ENCODE measurements around the gene CHAD. TPM values are rescaled to one million over a fixed set of nuclear protein-coding genes. Genes with fewer than 3 reads are reported as not detected.
A peak's percentile ranks its signal among the peaks of the same experiment; 100 is the strongest.

CHAD gene
- polyA plus RNA-seq, 1 donor (not counting 4 experiments of a cell fraction or from before 2014, with no cell fraction given) = not detected

- Histone ChIP-seq H3K4me2 (ENCODE audit: control insufficient read depth, extremely low read depth, insufficient read depth, low read depth, low read length) (peak within 1 kb of the TSS; percentile 55), H3K4me1 (ENCODE audit: control insufficient read depth, extremely low read depth, insufficient read depth, low read length) (peaks cover 56% of the 10 kb centered on the region), H3K79me2 (ENCODE audit: control insufficient read depth, insufficient read depth, low read length) (no peaks in the 10 kb centered on the region), H3K27ac (ENCODE audit: control insufficient read depth, insufficient read depth, low read length) (no peak within 1 kb of the TSS), H3K9me1 (ENCODE audit: control insufficient read depth, extremely low read depth, insufficient read depth, low read length) (no peaks in the 10 kb centered on the region), H3K4me3 (ENCODE audit: control insufficient read depth in 2 of 3, extremely low read depth in 1 of 3, insufficient read depth in 2 of 3, low read depth in 1 of 3, low read length in 3 of 3) (peak within 1 kb of the TSS in 2 of 3 experiments; percentile 27 to 45), H3K9ac (ENCODE audit: control insufficient read depth, extremely low read depth, insufficient read depth, low read length) (peak within 1 kb of the TSS; percentile 40), H3K27me3 (ENCODE audit: control insufficient read depth, extremely low read depth, insufficient read depth, low read length) (no peaks in the 10 kb centered on the region), H3K36me3 (ENCODE audit: control insufficient read depth in 2 of 2, extremely low read depth in 1 of 2, insufficient read depth in 2 of 2, low read length in 2 of 2) (no peaks in the 10 kb centered on the region), H3K9me3 (ENCODE audit: control insufficient read depth, low read depth, low read length) (no peaks in the 10 kb centered on the region), H2AFZ (ENCODE audit: control insufficient read depth, low read length) (peak within 1 kb of the TSS; percentile 73), H4K20me1 (ENCODE audit: control insufficient read depth, extremely low read depth, insufficient read depth, low read length) (no peaks in the 10 kb centered on the region)
- DNase-seq (ENCODE audit: low read depth, low spot score) (no peak), FAIRE-seq (no peak)
- dilution Hi-C loops (cut with MboI; ENCODE audit: extremely low pct_ligation_motif_present, low sequenced_read_pairs) = no loop called here
- TF ChIP-seq, protein P1, sequence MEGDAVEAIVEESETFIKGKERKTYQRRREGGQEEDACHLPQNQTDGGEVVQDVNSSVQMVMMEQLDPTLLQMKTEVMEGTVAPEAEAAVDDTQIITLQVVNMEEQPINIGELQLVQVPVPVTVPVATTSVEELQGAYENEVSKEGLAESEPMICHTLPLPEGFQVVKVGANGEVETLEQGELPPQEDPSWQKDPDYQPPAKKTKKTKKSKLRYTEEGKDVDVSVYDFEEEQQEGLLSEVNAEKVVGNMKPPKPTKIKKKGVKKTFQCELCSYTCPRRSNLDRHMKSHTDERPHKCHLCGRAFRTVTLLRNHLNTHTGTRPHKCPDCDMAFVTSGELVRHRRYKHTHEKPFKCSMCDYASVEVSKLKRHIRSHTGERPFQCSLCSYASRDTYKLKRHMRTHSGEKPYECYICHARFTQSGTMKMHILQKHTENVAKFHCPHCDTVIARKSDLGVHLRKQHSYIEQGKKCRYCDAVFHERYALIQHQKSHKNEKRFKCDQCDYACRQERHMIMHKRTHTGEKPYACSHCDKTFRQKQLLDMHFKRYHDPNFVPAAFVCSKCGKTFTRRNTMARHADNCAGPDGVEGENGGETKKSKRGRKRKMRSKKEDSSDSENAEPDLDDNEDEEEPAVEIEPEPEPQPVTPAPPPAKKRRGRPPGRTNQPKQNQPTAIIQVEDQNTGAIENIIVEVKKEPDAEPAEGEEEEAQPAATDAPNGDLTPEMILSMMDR (optimal IDR thresholded peaks at IDR 0.05 in 1 of 3, IDR thresholded peaks at IDR 0.05 in 1 of 3, conservative IDR thresholded peaks at IDR 0.05 in 1 of 3; ENCODE audit: extremely low read depth in 1 of 3, insufficient read depth in 2 of 3, low read length in 3 of 3) = peak in 1 of 3 experiments; percentile 56
- no peak for TF ChIP-seq EZH2 (IDR thresholded peaks at IDR 0.05; ENCODE audit: low read length)
These were observed 39.3 kb upstream of the CHAD start, which contains the start of gene MYCBPAP for GRCh38 chr17:50507871-50508572. Gene MYCBPAP (plus strand): TSS chr17:50508439. CDS start chr17:50508675, 236 bp downstream.

- Histone ChIP-seq H3K4me2 (ENCODE audit: control insufficient read depth, extremely low read depth, insufficient read depth, low read depth, low read length) (peak overlapping the region; percentile 36), H3K9me3 (ENCODE audit: control insufficient read depth, low read depth, low read length) (no peaks in the 10 kb centered on the region), H3K27me3 (ENCODE audit: control insufficient read depth, extremely low read depth, insufficient read depth, low read length) (no peaks in the 10 kb centered on the region), H4K20me1 (ENCODE audit: control insufficient read depth, extremely low read depth, insufficient read depth, low read length) (no peaks in the 10 kb centered on the region), H3K4me1 (ENCODE audit: control insufficient read depth, extremely low read depth, insufficient read depth, low read length) (peaks cover 50% of the 10 kb centered on the region), H2AFZ (ENCODE audit: control insufficient read depth, low read length) (peak overlapping the region; percentile 86), H3K36me3 (ENCODE audit: control insufficient read depth in 2 of 2, extremely low read depth in 1 of 2, insufficient read depth in 2 of 2, low read length in 2 of 2) (no peaks in the 10 kb centered on the region), H3K27ac (ENCODE audit: control insufficient read depth, insufficient read depth, low read length) (no peak overlapping the region), H3K9ac (ENCODE audit: control insufficient read depth, extremely low read depth, insufficient read depth, low read length) (no peak overlapping the region), H3K4me3 (ENCODE audit: control insufficient read depth in 2 of 3, extremely low read depth in 1 of 3, insufficient read depth in 2 of 3, low read depth in 1 of 3, low read length in 3 of 3) (no peak overlapping the region), H3K79me2 (ENCODE audit: control insufficient read depth, insufficient read depth, low read length) (no peaks in the 10 kb centered on the region), H3K9me1 (ENCODE audit: control insufficient read depth, extremely low read depth, insufficient read depth, low read length) (no peaks in the 10 kb centered on the region)
- TF ChIP-seq, protein P1 (optimal IDR thresholded peaks at IDR 0.05 in 1 of 3, IDR thresholded peaks at IDR 0.05 in 1 of 3, conservative IDR thresholded peaks at IDR 0.05 in 1 of 3; ENCODE audit: extremely low read depth in 1 of 3, insufficient read depth in 2 of 3, low read length in 3 of 3) = no peak
- no peak for TF ChIP-seq EZH2 (IDR thresholded peaks at IDR 0.05; ENCODE audit: low read length)
- dilution Hi-C loops (cut with MboI; ENCODE audit: extremely low pct_ligation_motif_present, low sequenced_read_pairs) = no loop called here
- FAIRE-seq (no peak), DNase-seq (ENCODE audit: low read depth, low spot score) (no peak)
These were observed 37.6 kb upstream of the CHAD start for GRCh38 chr17:50506298-50506697.

Data from keratinocyte (primary cell).